H7 (cell line): ENCODE results near the gene GALNT10. TPM values are rescaled to one million over a fixed set of nuclear protein-coding genes. Genes with fewer than 3 reads are reported as not detected.

ENCODE experiments used
- DNase-seq: peaks from one replicate; pipeline ENCODE4 v3.0.0; 2012
- H3K27me3 ChIP-seq: 2 replicates; pipeline ENCODE4 v1.6.0; 2011; ENCODE audit warnings: mild to moderate bottlenecking, low read length; ENCODE audit not compliant: control insufficient read depth, insufficient read depth
- H3K36me3 ChIP-seq: replicated peaks from 2 replicates; pipeline ENCODE4 v1.5.1; 2011; ENCODE audit warnings: low read length; ENCODE audit not compliant: control insufficient read depth, insufficient read depth
- H3K4me3 ChIP-seq: 2 replicates; pipeline ENCODE4 v1.5.1; 2011; ENCODE audit warnings: low read depth, mild to moderate bottlenecking, control low read depth, low read length, moderate library complexity; ENCODE audit not compliant: insufficient read depth
- total RNA-seq: library from RNA; depleted of rRNA; stranded (reverse); fragments of >200 nt; shearing (Covaris generic); gene quantifications from 2 replicates; pipeline ENCODE4 v1.2.3, GENCODE V29; 2014

Gene GALNT10
- total RNA-seq, 1 experiment from 2014 or later = 13.8 TPM

DNA sequence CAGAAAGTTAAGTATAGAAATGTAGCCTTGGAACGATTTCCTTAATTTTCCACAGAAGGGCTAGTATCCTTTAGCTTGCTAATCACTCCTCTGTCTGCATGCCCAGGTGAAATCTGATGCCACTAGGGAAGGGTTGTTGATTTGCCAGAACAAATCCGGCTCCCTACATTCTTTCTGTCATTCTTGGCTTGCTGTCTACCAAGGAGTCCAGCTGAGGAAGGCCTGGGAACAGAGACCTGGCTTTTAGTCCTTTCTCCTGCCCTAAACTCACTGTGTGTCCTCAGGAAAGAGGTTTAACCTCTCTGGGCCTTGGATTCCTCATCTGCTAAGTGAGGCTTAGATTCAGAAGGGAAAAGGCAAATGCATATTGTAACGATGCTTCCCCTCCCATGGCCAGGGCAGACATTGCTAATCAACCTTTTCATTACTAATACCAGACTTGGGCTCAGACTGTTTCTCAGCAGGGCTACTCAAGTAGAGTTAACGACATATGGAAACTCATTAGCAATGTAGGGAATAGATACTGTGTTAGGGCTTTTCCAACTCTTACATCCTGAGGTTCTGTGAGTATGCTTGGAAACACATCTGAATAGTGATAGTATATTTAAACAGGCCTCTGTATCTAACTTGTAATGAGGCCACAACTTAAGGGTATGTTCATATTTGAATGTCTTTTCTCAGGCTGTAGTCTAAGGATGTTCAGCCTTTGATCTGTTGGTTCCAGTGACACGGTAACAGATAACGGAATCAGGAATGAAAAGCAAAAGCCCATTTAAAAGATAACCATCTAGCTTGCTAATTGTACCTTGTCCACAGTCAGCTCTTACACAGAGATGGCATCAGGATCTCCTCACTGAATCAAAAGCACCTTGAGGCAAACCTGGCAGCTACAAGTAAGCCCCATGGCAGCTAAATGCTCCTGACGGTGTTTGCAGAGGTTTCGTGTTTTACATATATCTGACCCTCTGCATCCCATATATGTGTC, 4.1 kb downstream of the GALNT10 start:
- no peak overlapping the region for H3K4me3 ChIP-seq
- peaks cover 1% of the 10 kb centered on the region; the same call in 1 of the 2 replicates for H3K36me3 ChIP-seq
- DNase-seq = peak; percentile 67
- peaks cover 11% of the 10 kb centered on the region for H3K27me3 ChIP-seq

DNA sequence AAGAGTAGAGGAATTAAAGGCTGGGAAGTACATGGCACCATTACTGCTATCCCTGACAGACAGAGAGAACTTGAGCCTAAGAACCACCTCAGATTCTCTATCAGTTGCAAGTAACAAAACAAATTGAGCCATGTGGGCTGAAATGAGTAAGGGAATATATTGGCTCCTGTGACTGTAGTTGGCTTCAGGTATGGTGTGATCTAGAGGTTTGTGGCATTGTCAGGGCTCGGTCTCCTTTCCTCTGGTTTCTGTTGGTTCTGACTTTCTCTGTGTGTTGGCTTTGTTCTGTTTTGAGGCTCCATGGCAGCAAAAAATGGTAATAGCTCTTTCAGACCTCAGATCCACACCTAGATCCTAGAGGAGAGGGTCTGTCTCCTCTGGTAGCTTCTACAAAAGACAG, 5.7 kb downstream of the GALNT10 start:
- peaks cover 1% of the 10 kb centered on the region; the same call in 1 of the 2 replicates for H3K36me3 ChIP-seq
- no peak for DNase-seq
- no peak overlapping the region for H3K4me3 ChIP-seq
- H3K27me3 ChIP-seq = peaks cover 2% of the 10 kb centered on the region; the same call in 1 of the 2 replicates

- no peak for DNase-seq
- H3K27me3 ChIP-seq = no peaks in the 10 kb centered on the region
- no peak overlapping the region for H3K4me3 ChIP-seq
- peaks cover 1% of the 10 kb centered on the region; the same call in 1 of the 2 replicates for H3K36me3 ChIP-seq
Measured at GRCh38 chr5:154196955-154197652, 6.6 kb downstream of the GALNT10 start.

DNA sequence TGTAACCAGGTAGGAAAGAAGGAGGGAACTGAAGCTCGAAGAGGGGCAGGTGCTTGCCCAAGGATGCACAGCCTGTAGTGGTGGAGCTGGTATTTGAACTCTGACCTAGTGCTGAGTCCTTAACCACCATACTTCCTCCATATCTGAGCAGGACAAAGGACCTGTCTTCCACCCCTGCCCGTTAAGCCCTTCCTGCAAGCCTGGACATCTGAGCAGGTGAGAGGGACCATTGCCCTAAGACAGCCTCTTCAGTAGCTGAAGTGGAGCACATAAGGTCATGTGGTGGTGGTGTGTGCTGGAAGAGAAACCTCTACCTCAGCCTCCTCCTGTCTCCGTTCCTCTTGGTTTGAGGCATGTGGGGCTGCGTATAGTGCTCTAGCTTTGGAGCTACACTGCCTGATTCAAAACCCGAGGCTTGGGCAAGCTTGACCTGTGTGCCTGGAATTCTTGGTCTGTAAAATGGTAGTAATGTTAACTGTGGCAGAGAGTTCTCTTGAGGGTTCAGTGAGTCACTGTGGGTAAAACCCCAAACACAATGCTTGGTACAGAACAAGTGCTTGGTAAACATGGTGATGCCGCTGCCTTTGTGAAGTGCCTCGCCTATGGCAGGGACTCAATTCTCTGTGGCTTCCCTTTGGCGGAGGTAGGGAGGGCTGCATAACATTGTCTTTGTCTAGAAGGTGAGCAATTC, 7.4 kb downstream of the GALNT10 start:
- Histone ChIP-seq H3K36me3 (peaks cover 1% of the 10 kb centered on the region; the same call in 1 of the 2 replicates), H3K4me3 (no peak overlapping the region), H3K27me3 (no peaks in the 10 kb centered on the region)
- DNase-seq = no peak

DNA sequence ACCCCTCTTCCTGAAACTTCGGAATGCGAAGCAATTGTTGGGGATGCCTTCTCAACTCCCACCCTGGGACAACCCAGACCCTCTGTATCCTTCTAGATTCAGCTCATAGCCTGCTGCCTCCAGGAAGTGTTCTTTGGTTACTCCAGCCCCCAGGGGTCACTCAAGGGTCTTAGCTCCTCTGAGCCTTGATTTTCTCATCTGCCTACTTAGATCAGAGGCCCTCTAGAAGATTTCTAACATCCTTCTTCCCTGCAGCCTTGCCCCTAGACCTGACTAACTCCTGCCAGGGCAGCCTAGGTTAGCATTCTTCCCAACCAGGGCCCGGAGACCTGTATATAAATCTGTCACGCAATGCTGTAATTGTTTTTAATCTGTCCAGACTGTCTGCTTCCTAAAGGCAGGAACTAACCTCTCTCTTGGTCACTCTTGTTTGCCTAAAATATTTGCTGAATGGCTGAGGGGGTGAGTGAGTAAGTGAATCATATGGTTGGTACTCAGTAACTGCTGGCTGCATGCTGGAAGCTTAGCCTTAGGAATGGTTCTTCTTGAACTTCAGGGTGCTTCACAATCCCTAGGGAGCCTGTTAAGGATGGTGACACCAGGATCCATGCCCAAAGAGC, 8.2 kb downstream of the GALNT10 start:
- Histone ChIP-seq H3K27me3 (no peaks in the 10 kb centered on the region), H3K4me3 (no peak overlapping the region), H3K36me3 (peaks cover 1% of the 10 kb centered on the region; the same call in 1 of the 2 replicates)
- DNase-seq = peak; percentile 43

- no peak overlapping the region for H3K4me3 ChIP-seq
- no peaks in the 10 kb centered on the region for H3K27me3 ChIP-seq
- no peak for DNase-seq
- peaks cover 1% of the 10 kb centered on the region; the same call in 1 of the 2 replicates for H3K36me3 ChIP-seq
Measured at GRCh38 chr5:154199263-154199662, 8.7 kb downstream of the GALNT10 start.

GRCh38 chr5:154199671-154200220, 9.2 kb downstream of the GALNT10 start:
- no peak overlapping the region for H3K4me3 ChIP-seq
- H3K27me3 ChIP-seq = no peaks in the 10 kb centered on the region
- H3K36me3 ChIP-seq = peaks cover 1% of the 10 kb centered on the region; the same call in 1 of the 2 replicates
- DNase-seq = no peak

DNA sequence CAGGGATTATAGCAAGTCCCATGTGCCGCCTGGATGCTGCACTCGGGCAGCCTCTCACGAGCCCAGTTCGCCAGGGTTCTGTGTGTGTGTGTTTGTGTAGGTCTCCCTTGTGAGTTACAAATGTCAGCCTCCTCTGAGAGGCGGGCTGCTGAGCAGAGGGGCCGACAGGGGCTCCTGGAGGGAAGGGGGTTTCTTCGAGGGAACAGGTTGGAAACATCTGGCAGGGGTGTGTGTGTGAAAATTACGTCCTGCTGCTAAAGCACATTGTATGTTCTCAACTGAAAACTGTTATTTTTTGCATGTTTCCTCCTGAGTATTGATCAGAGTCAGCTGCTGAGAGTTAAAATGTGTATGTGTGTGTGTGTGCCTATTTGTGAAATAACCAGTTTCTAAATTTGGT, 9.7 kb downstream of the GALNT10 start:
- H3K27me3 ChIP-seq = no peaks in the 10 kb centered on the region
- H3K36me3 ChIP-seq = peaks cover 1% of the 10 kb centered on the region; the same call in 1 of the 2 replicates
- no peak overlapping the region for H3K4me3 ChIP-seq
- no peak for DNase-seq

GRCh38 chr5:154201108-154201769, 10.7 kb downstream of the GALNT10 start:
- no peak overlapping the region for H3K4me3 ChIP-seq
- H3K27me3 ChIP-seq = no peaks in the 10 kb centered on the region
- peaks cover 1% of the 10 kb centered on the region; the same call in 1 of the 2 replicates for H3K36me3 ChIP-seq
- no peak for DNase-seq

GRCh38 chr5:154202379-154203260, 12.1 kb downstream of the GALNT10 start:
- Histone ChIP-seq H3K4me3 (no peak overlapping the region), H3K36me3 (peaks cover 1% of the 10 kb centered on the region; the same call in 1 of the 2 replicates), H3K27me3 (no peaks in the 10 kb centered on the region)
- DNase-seq = peak; percentile 43

GRCh38 chr5:154203798-154204578, 13.5 kb downstream of the GALNT10 start:
- DNase-seq = no peak
- no peaks in the 10 kb centered on the region; the same call in 1 of the 2 replicates for H3K36me3 ChIP-seq
- H3K27me3 ChIP-seq = no peaks in the 10 kb centered on the region
- H3K4me3 ChIP-seq = no peak overlapping the region
